Uterus (tissue), 4 donors: ENCODE results near the gene SMARCD2. TPM values are rescaled to one million over a fixed set of nuclear protein-coding genes. Genes with fewer than 3 reads are reported as not detected.
A peak's percentile ranks its signal among the peaks of the same experiment; 100 is the strongest.
"Not testable (repeated sequence)": the region's sequence is repeated elsewhere in the genome, so short reads cannot be mapped to it uniquely, and the experiment has no call there.

Experiments used
- DNase-seq, 2 donors: peaks; one replicate each; pipeline ENCODE4 v3.0.0-alpha.2; 2019 to 2020
- H3K27ac ChIP-seq, 2 donors: fragments of 200-600 bp; sonication (generic); 1 replicate in 1 of 2; 2 replicates in 1 of 2; pipeline ENCODE4 v1.5.1; 2016 to 2018
- H3K27me3 ChIP-seq, 2 donors: fragments of 200-600 bp; sonication (generic); one replicate each; pipeline ENCODE4 v1.5.1; 2018 to 2019; ENCODE audit warnings: control low read depth in 1 of 2
- H3K36me3 ChIP-seq, 2 donors: fragments of 200-600 bp; sonication (generic); one replicate each; pipeline ENCODE4 v1.5.1; 2019; ENCODE audit warnings: control low read depth in 1 of 2
- H3K4me1 ChIP-seq, 2 donors: fragments of 200-600 bp; sonication (generic); one replicate each; pipeline ENCODE4 v1.5.1; 2018 to 2019; ENCODE audit warnings: control low read depth in 1 of 2
- H3K4me3 ChIP-seq, 2 donors: fragments of 200-600 bp; sonication (generic); 1 replicate in 1 of 2; 2 replicates in 1 of 2; pipeline ENCODE4 v1.5.1; 2018 to 2019; ENCODE audit warnings: mild to moderate bottlenecking in 1 of 2
- H3K9me3 ChIP-seq, 2 donors: fragments of 200-600 bp; sonication (generic); one replicate each; pipeline ENCODE4 v1.5.1; 2019; ENCODE audit warnings: control low read depth in 1 of 2
- CTCF ChIP-seq, 4 experiments: fragments of 200-600 bp in 2 of 4; fragments of 450-650 bp in 2 of 4; sonication (generic) in 2 of 4; IDR thresholded peaks; one replicate each; pipeline ENCODE4 v1.5.1; 2016 to 2019; ENCODE audit warnings: antibody characterized with exemption in 4 of 4, mild to moderate bottlenecking in 2 of 4, moderate library complexity in 1 of 4
- POLR2A ChIP-seq, 2 donors: fragments of 450-650 bp; IDR thresholded peaks; one replicate each; pipeline ENCODE4 v1.6.1; 2016; ENCODE audit warnings: antibody characterized with exemption in 2 of 2, mild to moderate bottlenecking in 1 of 2, moderate library complexity in 1 of 2
- intact Hi-C: fragments of 100-400 bp; cut with DNase I; formaldehyde crosslinking; loops from one replicate; pipeline ENCODE4 v1.15.1; 2023; ENCODE audit warnings: low total_unique reads
- total RNA-seq, 4 donors: library from RNA; depleted of rRNA in 3 of 4; stranded (reverse); fragments of >200 nt in 3 of 4; gene quantifications; one replicate each; pipeline versions ENCODE4 v1.1.0 to v1.2.4, GENCODE V29; 2014 to 2023
- donor health status: DM: yes; HTN: yes; CAD: no.

The SMARCD2 gene
- total RNA-seq, 4 donors from 2014 or later: 72.9 to 205 (median 101) TPM

GRCh38 chr17:63843910-63844677 is 1.6 kb upstream of the SMARCD2 start:
- intact Hi-C loops: no loop called here
- Histone ChIP-seq H3K27me3 (peaks cover 0 to 3% of the 10 kb centered on the region in 2 donors), H3K4me3 (peak overlapping the region in 1 of 2 donors; percentile 70), H3K4me1 (peaks cover 5 to 10% of the 10 kb centered on the region in 2 donors), H3K36me3 (no peaks in the 10 kb centered on the region), H3K9me3 (no peaks in the 10 kb centered on the region), H3K27ac (peak overlapping the region; percentile 86 to 95)
- TF ChIP-seq CTCF (IDR thresholded peaks at IDR 0.05): no peak
- TF ChIP-seq POLR2A (IDR thresholded peaks at IDR 0.05): no peak
- DNase-seq: no peak

- intact Hi-C loops: not testable (repeated sequence)
Measured at GRCh38 chr17:63843387-63843888, 953 bp upstream of the SMARCD2 start.

GRCh38 chr17:63842173-63842539 is 329 bp downstream of the SMARCD2 start:
- TF ChIP-seq CTCF (IDR thresholded peaks at IDR 0.05): no peak
- no peak for TF ChIP-seq POLR2A (IDR thresholded peaks at IDR 0.05)
- peak overlapping the region; percentile 86 to 95 for H3K27ac ChIP-seq
- H3K27me3 ChIP-seq: peaks cover 0 to 3% of the 10 kb centered on the region in 2 donors
- peak; percentile 40 to 51 for DNase-seq
- intact Hi-C loops: no loop called here
- H3K4me3 ChIP-seq: peak overlapping the region; percentile 58 to 70
- peaks cover 14 to 17% of the 10 kb centered on the region in 2 donors for H3K4me1 ChIP-seq
- H3K36me3 ChIP-seq: no peaks in the 10 kb centered on the region
- H3K9me3 ChIP-seq: no peaks in the 10 kb centered on the region

More at GRCh38 chr17:63843387-63843888, 953 bp upstream of the SMARCD2 start:
- DNase-seq: peak; percentile 52 to 58
- H3K4me1 ChIP-seq: peaks cover 5 to 11% of the 10 kb centered on the region in 2 donors
- H3K36me3 ChIP-seq, H3K9me3 ChIP-seq, H3K27me3 ChIP-seq: not testable (repeated sequence)
- H3K4me3 ChIP-seq: peak overlapping the region; percentile 58 to 70
- peak overlapping the region; percentile 86 to 95 for H3K27ac ChIP-seq

- Histone ChIP-seq H3K36me3 (no peaks in the 10 kb centered on the region), H3K4me1 (peaks cover 14 to 20% of the 10 kb centered on the region in 2 donors), H3K27me3 (peaks cover 0 to 3% of the 10 kb centered on the region in 2 donors), H3K4me3 (peak overlapping the region; percentile 58 to 70), H3K27ac (peak overlapping the region; percentile 86 to 95), H3K9me3 (no peaks in the 10 kb centered on the region)
- intact Hi-C loops: no loop called here
- DNase-seq: peak; percentile 57 to 64
- TF ChIP-seq CTCF (IDR thresholded peaks at IDR 0.05) (no peak), POLR2A (IDR thresholded peaks at IDR 0.05) (no peak)
Measured at GRCh38 chr17:63841350-63842172, 924 bp downstream of the SMARCD2 start.

GRCh38 chr17:63840591-63841349 is 1.7 kb downstream of the SMARCD2 start:
- TF ChIP-seq CTCF (IDR thresholded peaks at IDR 0.05) (no peak), POLR2A (IDR thresholded peaks at IDR 0.05) (no peak)
- DNase-seq: no peak
- H3K27me3 ChIP-seq: peaks cover 0 to 3% of the 10 kb centered on the region in 2 donors
- H3K36me3 ChIP-seq: no peaks in the 10 kb centered on the region
- H3K4me3 ChIP-seq: peak overlapping the region; percentile 58 to 70
- peak overlapping the region; percentile 86 to 95 for H3K27ac ChIP-seq
- peaks cover 14 to 20% of the 10 kb centered on the region in 2 donors for H3K4me1 ChIP-seq
- intact Hi-C loops: no loop called here
- no peaks in the 10 kb centered on the region for H3K9me3 ChIP-seq
